Natural killer cell treated with Interleukin-12 subunit alpha and Interleukin-12 subunit beta and Interleukin-15 and Interleukin-18, amount 100 ng/mL, for 72 hours (primary cell): ENCODE data around the gene P4HTM. TPM values are rescaled to one million over a fixed set of nuclear protein-coding genes. Genes with fewer than 3 reads are reported as not detected.

Source experiments
- ATAC-seq, 2 donors: fragments of 150-1000 bp; cut with Tn5 transposase in 1 of 2; sonication (Bioruptor Pico), chemical (Tn5 transposase) in 1 of 2; 2 replicates each; pipeline ENCODE4 v1.10.0; 2021
- DNase-seq: peaks from one replicate; pipeline ENCODE4 v3.0.0; 2022; ENCODE audit warnings: low spot score
- H3K27ac Mint-ChIP-seq, 2 donors: 1 replicate in 1 of 2; 2 replicates in 1 of 2; pipeline ENCODE4 v1.8.0; 2022; ENCODE audit warnings: mixed read lengths in 2 of 2, mild to moderate bottlenecking in 1 of 2, moderate library complexity in 1 of 2
- H3K27me3 Mint-ChIP-seq, 2 donors: 1 replicate in 1 of 2; 2 replicates in 1 of 2; pipeline ENCODE4 v1.8.0; 2022; ENCODE audit warnings: mixed read lengths in 2 of 2
- H3K36me3 Mint-ChIP-seq: one replicate; pipeline ENCODE4 v1.8.0; 2022; ENCODE audit warnings: mixed read lengths
- H3K4me1 Mint-ChIP-seq, 2 donors: 1 replicate in 1 of 2; 2 replicates in 1 of 2; pipeline ENCODE4 v1.8.0; 2022; ENCODE audit warnings: low read depth in 2 of 2, mixed read lengths in 2 of 2, mild to moderate bottlenecking in 1 of 2
- H3K4me3 Mint-ChIP-seq: one replicate; pipeline ENCODE4 v1.8.0; 2022; ENCODE audit warnings: mixed read lengths
- H3K9me3 Mint-ChIP-seq: 2 replicates; pipeline ENCODE4 v1.8.0; 2022; ENCODE audit warnings: mixed read lengths
- total RNA-seq, 2 donors: library from RNA; stranded (reverse); gene quantifications; one replicate each; pipeline ENCODE4 v1.2.3, GENCODE V29; 2022

The P4HTM gene
- total RNA-seq, 2 donors from 2014 or later = 23.2 to 34.7 TPM

DNA sequence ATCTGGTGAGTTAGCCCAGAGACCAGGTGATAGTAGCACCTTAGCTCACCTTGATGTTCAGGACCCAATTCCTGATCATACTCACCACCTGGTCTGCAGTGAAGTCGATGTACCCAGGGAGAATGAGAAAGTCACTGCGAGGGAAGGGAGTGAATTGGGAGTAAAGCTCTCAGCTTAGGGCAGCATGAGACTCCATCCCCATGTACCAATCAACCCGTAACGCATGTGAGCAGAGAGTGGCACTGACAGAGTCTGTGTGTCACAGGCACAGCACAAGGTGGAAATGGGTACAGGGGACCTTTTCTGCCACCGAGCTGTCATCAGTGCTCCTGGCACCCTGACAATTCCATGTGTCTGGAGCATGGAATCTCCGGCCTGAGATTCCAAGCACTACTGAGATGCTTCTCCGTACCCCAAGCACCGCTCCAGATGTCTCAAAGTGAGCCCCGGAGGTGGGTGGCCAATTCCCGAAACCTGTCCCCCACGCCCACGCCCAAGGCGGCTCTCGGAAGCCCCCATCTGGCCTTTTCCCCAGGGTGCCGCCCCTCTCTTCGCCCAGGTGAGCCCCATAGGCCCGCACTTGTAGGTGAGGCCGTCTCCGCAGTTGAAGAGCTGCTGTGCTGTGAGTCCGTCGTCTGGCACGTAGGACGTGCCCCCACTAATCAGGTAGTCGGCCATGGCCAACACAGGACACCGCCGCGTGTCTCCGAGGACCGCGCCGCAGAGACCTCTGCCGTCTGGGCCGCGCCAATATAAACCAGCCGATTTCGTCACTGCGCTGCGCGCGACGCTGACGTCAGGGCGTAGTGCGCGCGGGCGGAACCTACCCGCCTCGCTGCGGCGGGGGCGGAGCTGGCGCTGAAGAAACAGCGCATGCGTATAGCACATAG lies 38.9 kb downstream of the P4HTM start, which contains the start of gene IMPDH2:
TSS of gene IMPDH2 (minus strand) at position 726 of the 890 bp plus-strand sequence. CDS start at position 678, 48 bp downstream.
- H3K36me3 Mint-ChIP-seq = peaks cover 34% of the 10 kb centered on the region
- no peaks in the 10 kb centered on the region for H3K27me3 Mint-ChIP-seq
- peak; percentile 96 for DNase-seq
- peak within 1 kb of the TSS; percentile 94 for H3K4me3 Mint-ChIP-seq
- peak; percentile 98 for ATAC-seq
- peak within 1 kb of the TSS; percentile 88 to 99 for H3K27ac Mint-ChIP-seq
- no peaks in the 10 kb centered on the region for H3K9me3 Mint-ChIP-seq
- H3K4me1 Mint-ChIP-seq = peaks cover 35 to 38% of the 10 kb centered on the region in 2 donors

DNA sequence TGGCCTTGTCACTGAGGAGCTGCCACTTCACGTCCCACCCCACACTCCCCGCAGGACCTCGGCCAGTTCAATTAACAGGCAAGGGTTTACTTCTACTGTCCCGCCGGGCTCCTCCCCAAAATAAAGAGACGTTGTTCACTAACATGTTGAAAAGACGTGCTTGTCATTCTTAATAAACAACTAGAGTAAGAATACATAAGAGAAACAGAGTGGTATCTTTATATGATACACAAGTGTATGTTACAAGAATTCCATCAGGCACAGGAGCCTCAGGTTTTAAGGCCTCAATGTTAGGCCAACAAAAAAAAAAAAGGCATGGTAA lies 39.5 kb downstream of the P4HTM start:
- Mint-ChIP-seq H3K4me1 (peaks cover 35 to 38% of the 10 kb centered on the region in 2 donors), H3K36me3 (peaks cover 30% of the 10 kb centered on the region), H3K27ac (peak overlapping the region; percentile 88 to 99), H3K4me3 (peak overlapping the region; percentile 94), H3K9me3 (no peaks in the 10 kb centered on the region), H3K27me3 (no peaks in the 10 kb centered on the region)
- ATAC-seq = no peak
- no peak for DNase-seq

DNA sequence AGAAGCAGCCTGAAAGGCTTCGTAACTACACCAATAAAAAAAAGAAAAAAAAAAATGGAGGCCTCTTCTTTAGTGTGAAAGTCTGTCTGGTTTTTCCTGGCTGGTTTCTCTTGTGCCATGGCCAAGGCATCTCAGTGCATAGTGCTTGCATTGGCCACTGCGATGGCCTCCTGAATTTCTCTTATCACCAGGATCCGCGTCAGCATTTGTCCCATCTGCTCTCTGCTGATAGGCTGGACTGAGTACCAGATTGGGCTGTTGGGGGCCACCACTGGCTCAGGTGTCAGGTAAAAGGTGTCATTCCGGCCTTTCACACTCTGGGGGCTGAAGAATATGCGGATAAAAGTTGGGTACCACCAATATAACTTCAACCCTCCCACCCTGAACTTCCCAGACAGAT lies 40.3 kb downstream of the P4HTM start:
- Mint-ChIP-seq H3K27me3 (no peaks in the 10 kb centered on the region), H3K4me1 (peaks cover 31 to 35% of the 10 kb centered on the region in 2 donors), H3K36me3 (peaks cover 35% of the 10 kb centered on the region), H3K4me3 (no peak overlapping the region), H3K9me3 (no peaks in the 10 kb centered on the region), H3K27ac (peak overlapping the region in 1 of 2 donors; percentile 99)
- no peak for DNase-seq
- ATAC-seq = no peak

DNA sequence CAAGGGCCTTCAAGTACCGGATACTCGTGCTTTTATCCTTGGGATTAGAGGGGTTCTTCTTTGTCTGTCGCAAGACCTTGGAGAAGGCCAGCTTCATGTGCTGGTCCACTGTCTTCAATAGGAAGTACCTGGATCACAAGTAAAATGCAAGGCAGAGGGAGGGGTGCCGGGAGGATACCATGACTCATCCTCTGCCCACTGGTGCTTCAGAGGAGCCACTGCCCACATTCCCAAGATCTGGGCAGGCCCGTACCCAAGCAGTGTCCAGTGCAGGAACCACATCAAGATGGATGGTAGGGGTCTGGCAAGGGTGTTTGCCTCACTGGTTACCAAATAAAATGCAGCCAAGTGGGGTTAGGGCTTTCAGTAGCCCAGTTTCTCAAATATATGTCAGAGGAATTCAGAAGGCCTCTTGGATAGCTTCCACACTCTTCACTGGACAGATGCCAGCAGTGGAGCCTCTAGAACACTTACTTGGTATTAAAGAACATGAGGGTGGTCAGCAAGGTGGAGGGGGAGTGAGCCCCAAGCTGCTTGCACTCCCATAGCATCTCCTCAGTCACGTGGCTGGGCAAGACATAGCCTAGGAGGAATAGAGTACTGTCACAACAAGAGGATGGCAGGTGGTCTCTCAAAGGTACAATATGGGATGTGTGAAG lies 42.7 kb downstream of the P4HTM start:
- DNase-seq (no peak), ATAC-seq (no peak)
- no peaks in the 10 kb centered on the region for H3K27me3 Mint-ChIP-seq
- no peak overlapping the region for H3K27ac Mint-ChIP-seq
- H3K4me1 Mint-ChIP-seq = peaks cover 19 to 20% of the 10 kb centered on the region in 2 donors
- peaks cover 32% of the 10 kb centered on the region for H3K36me3 Mint-ChIP-seq
- no peaks in the 10 kb centered on the region for H3K9me3 Mint-ChIP-seq
- H3K4me3 Mint-ChIP-seq = no peak overlapping the region

DNA sequence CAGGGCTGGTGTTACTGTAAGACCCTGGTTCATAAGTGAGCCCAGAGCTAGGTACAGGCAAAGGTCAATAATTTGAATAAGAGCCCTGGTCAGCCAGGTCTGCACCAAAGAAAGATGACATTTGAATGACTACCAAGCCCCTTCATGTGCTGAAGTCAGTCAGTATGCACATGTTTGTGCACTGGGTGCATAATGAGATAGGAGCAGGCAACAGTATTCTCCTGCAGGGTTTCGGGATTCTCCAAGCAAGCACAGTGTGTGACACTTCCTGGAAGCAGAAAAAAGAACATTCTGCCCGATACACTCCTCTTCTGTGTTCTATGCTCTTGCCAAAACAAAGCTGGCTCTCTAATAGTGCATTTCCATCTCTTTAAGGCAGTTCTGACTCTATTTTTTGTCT lies 44.6 kb downstream of the P4HTM start:
- peaks cover 23% of the 10 kb centered on the region for H3K36me3 Mint-ChIP-seq
- ATAC-seq = no peak
- H3K27ac Mint-ChIP-seq = no peak overlapping the region
- H3K27me3 Mint-ChIP-seq = no peaks in the 10 kb centered on the region
- H3K4me3 Mint-ChIP-seq = no peak overlapping the region
- DNase-seq = no peak
- H3K4me1 Mint-ChIP-seq = peaks cover 1 to 3% of the 10 kb centered on the region in 2 donors
- H3K9me3 Mint-ChIP-seq = no peaks in the 10 kb centered on the region

DNA sequence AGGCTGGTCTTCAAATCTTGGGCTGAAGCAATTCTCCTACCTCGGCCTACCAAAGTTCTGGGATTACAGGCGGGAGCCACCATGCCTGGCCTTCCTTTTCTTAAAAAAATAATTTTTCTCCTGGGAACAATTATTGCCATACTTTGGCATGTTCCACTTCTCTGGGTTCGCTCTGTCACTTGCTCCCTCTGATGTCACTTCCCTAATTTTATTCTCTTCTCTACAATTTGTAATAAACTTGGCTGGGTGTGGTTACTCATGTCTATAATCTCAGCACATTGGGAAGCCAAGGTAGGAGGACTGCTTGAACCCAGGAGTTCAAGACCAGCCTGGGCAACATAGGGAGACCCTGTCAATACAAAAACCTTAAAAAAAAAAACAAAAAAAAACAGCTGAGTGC lies 45.2 kb downstream of the P4HTM start:
- no peak overlapping the region for H3K27ac Mint-ChIP-seq
- no peak overlapping the region for H3K4me3 Mint-ChIP-seq
- no peaks in the 10 kb centered on the region for H3K27me3 Mint-ChIP-seq
- peaks cover 23% of the 10 kb centered on the region for H3K36me3 Mint-ChIP-seq
- H3K9me3 Mint-ChIP-seq = no peaks in the 10 kb centered on the region
- H3K4me1 Mint-ChIP-seq = peaks cover 0 to 3% of the 10 kb centered on the region in 2 donors
- DNase-seq (no peak), ATAC-seq (no peak)

DNA sequence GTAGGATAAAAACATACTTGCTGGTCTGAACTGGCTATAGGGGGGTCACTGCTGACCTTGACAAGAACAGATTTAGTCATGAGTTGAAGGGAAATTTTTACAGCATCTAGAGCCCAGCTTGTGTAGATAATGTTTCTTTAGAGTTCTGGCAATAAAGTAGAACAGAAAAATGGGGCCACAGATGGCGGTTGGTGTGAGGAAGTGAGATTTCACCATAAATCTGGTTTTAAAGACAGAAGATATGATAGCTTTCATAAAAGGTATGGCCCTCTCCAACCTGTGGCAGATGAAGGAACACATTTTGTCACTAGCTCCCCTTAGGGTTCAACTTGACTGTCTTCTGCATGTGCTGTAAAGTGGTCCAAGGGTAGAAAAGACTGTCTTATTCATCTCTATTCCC lies 63.5 kb downstream of the P4HTM start:
- H3K27ac Mint-ChIP-seq = no peak overlapping the region

DNA sequence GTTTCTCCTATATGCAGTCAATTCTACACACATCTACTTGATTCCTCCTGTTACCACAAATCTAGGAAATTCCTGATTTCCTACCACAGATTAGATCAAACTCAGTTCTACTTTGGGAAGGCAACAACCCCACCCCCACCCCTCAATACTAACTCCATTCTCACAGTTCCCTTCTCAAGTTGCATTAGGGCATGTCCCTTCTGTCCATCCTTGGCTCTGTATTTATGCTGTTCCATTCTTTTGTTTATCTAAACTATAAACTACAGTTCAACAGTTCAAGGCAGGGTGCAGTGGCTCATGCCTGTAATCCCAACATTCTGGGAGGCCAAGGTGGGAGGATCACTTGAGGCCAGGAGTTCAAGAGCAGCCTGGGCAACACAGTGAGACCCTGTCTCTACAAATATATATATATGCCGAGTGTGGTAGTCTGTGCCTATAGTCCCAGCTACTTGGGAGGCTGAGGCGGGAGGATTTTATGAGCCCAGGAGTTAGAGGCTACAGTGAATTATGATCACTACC lies 64.4 kb downstream of the P4HTM start:
- Mint-ChIP-seq H3K9me3 (no peaks in the 10 kb centered on the region), H3K4me3 (no peak overlapping the region), H3K36me3 (peaks cover 20% of the 10 kb centered on the region), H3K27ac (peak overlapping the region in 1 of 2 donors; percentile 27), H3K27me3 (no peaks in the 10 kb centered on the region), H3K4me1 (peaks cover 0 to 13% of the 10 kb centered on the region in 2 donors)
- DNase-seq = no peak
- no peak for ATAC-seq

More for the DNA sequence above, 63.5 kb downstream of the P4HTM start:
- DNase-seq (no peak), ATAC-seq (no peak)
- peaks cover 0 to 13% of the 10 kb centered on the region in 2 donors for H3K4me1 Mint-ChIP-seq
- no peak overlapping the region for H3K4me3 Mint-ChIP-seq
- peaks cover 20% of the 10 kb centered on the region for H3K36me3 Mint-ChIP-seq
- H3K9me3 Mint-ChIP-seq = no peaks in the 10 kb centered on the region
- H3K27me3 Mint-ChIP-seq = no peaks in the 10 kb centered on the region

Other genes with a start within 250 kb of the P4HTM start
- 10 to 100 TPM; 46.0 to 46.4 TPM for gene PRKAR2A, start 142.4 kb upstream of the P4HTM start, total RNA-seq
- 10 to 100 TPM; 27.8 to 32.5 TPM for gene SLC25A20, start 91.4 kb upstream of the P4HTM start, total RNA-seq
- gene ARIH2, start 71.4 kb upstream of the P4HTM start, total RNA-seq = 100 to 1,000 TPM; 141 to 238 TPM
- gene WDR6, start 17.1 kb downstream of the P4HTM start, total RNA-seq = 100 to 1,000 TPM; 128 to 222 TPM
- gene DALRD3, start 28.3 kb downstream of the P4HTM start, total RNA-seq = 10 to 100 TPM; 20.6 to 24.2 TPM
- gene NDUFAF3, start 31.9 kb downstream of the P4HTM start, total RNA-seq = 100 to 1,000 TPM in 1 of 2 donors, 10 to 100 TPM in 1; 91.4 to 106 TPM
- 100 to 1,000 TPM; 198 to 454 TPM for gene IMPDH2, start 39.2 kb downstream of the P4HTM start, total RNA-seq
- gene QRICH1, start 103.8 kb downstream of the P4HTM start, total RNA-seq = 100 to 1,000 TPM; 127 to 145 TPM
- 100 to 1,000 TPM; 207 to 261 TPM for gene QARS1, start 114.5 kb downstream of the P4HTM start, total RNA-seq
- gene USP19, start 130.6 kb downstream of the P4HTM start, total RNA-seq = 10 to 100 TPM; 54.4 to 65.0 TPM
- not detected for gene LAMB2, start 142.8 kb downstream of the P4HTM start, total RNA-seq
- gene CCDC71, start 176.1 kb downstream of the P4HTM start, total RNA-seq = 10 to 100 TPM; 21.0 to 24.7 TPM
- 1 to 10 TPM; 1.3 to 3.1 TPM for gene KLHDC8B, start 181.4 kb downstream of the P4HTM start, total RNA-seq